ENCODE results near the gene TEF.

TEF gene

DNA sequence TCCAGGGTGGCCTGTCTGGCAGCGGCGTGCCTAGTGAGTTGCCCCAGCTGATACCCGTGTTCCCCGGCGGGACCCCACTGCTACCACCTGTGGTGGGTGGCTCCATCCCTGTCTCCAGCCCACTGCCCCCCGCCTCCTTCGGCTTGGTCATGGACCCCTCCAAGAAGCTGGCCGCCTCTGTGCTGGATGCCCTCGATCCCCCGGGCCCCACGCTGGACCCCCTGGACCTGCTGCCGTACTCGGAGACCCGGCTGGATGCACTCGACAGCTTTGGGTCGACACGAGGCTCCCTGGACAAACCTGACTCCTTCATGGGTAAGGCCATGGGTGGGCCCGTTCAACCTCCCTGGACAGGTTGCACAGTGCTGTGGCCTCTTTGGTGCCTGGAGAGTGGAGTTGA, 41.9 kb upstream of the TEF start:
- DNase-seq (ENCODE audit: extremely low read depth, low read depth), result no peak
- TF ChIP-seq, protein P1, sequence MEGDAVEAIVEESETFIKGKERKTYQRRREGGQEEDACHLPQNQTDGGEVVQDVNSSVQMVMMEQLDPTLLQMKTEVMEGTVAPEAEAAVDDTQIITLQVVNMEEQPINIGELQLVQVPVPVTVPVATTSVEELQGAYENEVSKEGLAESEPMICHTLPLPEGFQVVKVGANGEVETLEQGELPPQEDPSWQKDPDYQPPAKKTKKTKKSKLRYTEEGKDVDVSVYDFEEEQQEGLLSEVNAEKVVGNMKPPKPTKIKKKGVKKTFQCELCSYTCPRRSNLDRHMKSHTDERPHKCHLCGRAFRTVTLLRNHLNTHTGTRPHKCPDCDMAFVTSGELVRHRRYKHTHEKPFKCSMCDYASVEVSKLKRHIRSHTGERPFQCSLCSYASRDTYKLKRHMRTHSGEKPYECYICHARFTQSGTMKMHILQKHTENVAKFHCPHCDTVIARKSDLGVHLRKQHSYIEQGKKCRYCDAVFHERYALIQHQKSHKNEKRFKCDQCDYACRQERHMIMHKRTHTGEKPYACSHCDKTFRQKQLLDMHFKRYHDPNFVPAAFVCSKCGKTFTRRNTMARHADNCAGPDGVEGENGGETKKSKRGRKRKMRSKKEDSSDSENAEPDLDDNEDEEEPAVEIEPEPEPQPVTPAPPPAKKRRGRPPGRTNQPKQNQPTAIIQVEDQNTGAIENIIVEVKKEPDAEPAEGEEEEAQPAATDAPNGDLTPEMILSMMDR (IDR thresholded peaks at IDR 0.05; ENCODE audit: low read depth, low read length), result no peak

DNA sequence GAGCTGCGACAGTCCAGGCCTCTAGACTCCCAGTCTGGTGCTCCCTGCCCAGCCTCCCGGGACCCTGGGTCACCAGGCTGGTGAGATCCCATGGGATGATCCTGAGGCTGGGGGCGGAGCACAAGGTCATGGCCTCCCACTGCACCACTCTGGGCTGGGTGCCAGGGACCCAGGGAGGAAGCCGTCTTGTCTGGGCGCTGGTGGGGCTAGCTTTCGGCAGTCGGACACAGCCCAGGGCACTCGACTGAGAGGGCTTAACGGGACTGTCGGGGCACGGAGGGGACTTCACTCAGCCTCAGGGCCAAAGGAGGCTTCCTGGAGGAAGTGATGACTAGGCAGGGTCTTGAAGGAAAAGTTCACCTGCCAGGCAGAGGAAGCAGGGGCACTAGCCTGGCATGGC, 41.4 kb upstream of the TEF start:
- TF ChIP-seq, protein P1 (IDR thresholded peaks at IDR 0.05; ENCODE audit: low read depth, low read length), result no peak
- DNase-seq (ENCODE audit: extremely low read depth, low read depth), result no peak

DNA sequence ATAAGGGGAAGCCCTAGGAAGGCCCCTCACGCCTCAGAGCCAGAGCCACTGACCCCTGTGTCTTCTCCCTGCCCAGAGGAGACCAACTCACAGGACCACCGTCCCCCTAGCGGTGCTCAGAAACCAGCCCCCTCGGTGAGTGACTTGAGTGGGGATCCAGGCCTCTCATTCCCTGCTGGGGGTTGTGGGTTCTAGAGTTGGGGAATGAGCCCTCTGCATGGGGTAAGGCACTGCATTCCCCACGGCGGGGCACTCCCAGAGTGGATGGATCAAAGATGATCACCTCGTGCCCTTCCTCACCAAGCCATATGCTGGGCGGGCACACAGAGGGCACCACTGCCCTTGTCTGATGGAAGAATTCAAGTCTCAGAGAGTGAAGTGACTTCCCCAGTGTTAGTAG, 40.7 kb upstream of the TEF start:
- TF ChIP-seq, protein P1 (IDR thresholded peaks at IDR 0.05; ENCODE audit: low read depth, low read length), result no peak
- DNase-seq (ENCODE audit: extremely low read depth, low read depth), result no peak

DNA sequence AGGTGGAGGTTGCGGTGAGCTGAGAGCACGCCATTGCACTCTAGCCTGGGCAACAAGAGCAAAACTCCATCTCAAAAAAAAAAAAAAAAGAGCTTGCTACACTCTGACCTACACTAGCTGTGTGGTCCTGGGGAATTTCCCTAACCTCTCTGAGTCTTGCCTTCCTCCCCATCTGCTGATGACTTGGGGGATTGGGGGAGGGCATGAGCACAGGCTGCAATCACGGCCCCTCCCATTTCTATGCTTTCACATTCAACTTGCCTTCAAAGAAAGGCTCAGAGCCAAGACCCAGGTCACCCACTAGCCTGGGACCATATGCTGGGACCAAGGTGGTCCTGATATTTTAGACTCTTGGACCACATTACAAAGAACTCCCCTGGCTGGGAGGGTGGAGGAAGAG, 39.8 kb upstream of the TEF start:
- no peak for DNase-seq (ENCODE audit: extremely low read depth, low read depth)
- TF ChIP-seq, protein P1 (IDR thresholded peaks at IDR 0.05; ENCODE audit: low read depth, low read length), result no peak

DNA sequence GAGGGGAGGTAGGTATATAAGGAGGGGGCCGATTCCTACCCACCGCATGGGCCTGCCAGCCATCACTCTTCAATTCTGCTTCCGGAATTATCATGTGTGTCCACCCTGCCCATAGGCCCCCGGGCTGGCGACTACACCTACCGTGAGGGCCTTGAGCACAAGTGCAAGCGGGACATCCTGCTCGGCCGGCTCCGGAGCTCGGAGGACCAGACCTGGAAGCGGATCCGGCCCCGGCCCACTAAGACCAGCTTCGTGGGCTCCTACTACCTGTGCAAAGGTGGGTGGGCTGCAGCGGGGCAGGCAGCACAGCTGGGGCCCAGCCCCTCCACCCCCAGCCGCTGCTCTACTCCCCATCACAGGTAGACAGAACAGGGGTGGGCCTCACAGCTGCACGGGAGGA, 38.4 kb upstream of the TEF start:
- DNase-seq (ENCODE audit: extremely low read depth, low read depth), result no peak
- TF ChIP-seq, protein P1 (IDR thresholded peaks at IDR 0.05; ENCODE audit: low read depth, low read length), result no peak

DNA sequence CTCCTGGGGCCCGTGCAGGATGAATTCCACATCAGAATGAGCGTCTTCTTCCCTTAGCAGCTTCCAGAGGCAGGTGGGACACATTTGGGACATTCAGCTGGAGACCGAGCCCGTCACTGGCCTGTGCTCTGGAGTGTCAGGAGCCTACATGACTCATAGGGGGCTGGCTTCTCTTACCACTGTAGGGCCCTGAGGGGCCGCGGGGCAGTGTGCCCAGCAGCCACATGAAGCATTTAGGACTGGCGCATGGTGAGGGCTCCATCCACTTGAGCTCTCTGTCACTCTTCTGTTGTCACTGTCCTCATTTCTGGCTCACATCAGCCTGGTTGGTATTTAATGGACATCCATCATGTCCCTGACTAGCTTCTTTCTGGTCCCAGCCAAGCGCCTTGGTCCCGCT, 38.0 kb upstream of the TEF start:
- no peak for DNase-seq (ENCODE audit: extremely low read depth, low read depth)
- TF ChIP-seq, protein P1 (IDR thresholded peaks at IDR 0.05; ENCODE audit: low read depth, low read length), result no peak

DNA sequence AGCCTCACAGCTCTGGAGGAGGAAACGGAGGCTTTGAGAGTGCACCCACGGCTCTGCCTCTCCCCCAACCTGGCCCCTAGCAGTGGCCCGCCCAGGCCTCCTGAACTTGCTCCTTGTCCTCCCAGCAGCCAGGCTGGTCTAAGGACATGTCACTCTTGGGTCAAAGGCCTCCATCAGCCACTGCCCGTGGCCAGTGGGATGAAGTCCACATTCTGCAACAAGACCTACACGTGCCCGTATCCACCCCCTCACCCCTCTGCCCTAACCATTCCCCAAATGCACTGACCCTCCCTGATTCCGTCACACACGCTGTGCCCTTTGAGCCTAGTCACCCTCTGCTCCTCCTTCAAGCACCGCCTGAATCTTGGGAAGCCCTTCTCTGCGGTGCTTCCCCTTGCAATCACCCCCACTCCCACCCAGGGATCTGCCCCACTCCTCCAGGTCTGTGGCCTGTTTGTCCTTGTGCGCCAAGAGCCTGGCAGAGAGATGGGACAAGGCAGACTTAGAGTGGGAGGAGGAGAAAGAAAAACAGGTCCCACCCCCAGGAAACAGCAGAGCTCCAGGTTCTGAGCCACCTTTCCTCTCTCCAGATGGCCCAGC, 37.5 kb upstream of the TEF start:
- no peak for DNase-seq (ENCODE audit: extremely low read depth, low read depth)
- TF ChIP-seq, protein P1 (IDR thresholded peaks at IDR 0.05; ENCODE audit: low read depth, low read length), result no peak
